ENCODE data around the gene TMEM253.

DNA sequence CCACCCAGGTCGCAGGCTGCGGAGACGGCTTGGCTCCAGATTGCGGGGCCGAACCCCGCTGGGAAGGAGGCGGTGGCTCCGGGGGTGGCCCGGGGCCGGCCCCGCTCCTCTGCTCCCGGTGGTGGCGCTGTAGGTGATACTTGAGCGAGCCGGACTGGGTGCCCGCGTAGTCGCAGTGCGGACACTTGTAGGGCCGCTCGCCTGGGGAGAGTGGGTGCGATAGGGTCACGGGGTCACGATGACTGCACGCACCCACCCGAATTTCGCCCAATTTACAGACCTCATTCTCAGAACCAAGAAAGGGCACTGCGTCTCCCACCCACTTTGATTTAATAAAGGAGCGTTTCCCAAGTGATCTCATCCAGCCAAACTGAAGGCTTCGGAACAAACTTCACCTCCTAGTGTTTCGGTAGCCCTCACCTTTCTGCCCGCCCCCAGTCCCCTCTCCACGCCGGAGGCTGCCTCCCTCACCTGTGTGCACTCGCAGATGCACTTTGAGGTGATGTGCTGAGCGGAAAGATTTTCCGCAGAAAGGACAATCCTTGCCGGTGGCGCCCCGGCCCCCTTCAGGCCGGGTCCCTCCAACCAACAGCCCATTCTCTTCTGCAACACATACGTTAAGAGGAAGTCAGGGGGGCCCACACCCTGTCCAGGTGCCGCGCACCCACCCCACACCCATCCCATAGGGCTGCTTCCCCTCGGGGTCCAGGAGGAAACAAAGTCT is 9.8 kb upstream of the TMEM253 start:
- TF ChIP-seq, protein P1, sequence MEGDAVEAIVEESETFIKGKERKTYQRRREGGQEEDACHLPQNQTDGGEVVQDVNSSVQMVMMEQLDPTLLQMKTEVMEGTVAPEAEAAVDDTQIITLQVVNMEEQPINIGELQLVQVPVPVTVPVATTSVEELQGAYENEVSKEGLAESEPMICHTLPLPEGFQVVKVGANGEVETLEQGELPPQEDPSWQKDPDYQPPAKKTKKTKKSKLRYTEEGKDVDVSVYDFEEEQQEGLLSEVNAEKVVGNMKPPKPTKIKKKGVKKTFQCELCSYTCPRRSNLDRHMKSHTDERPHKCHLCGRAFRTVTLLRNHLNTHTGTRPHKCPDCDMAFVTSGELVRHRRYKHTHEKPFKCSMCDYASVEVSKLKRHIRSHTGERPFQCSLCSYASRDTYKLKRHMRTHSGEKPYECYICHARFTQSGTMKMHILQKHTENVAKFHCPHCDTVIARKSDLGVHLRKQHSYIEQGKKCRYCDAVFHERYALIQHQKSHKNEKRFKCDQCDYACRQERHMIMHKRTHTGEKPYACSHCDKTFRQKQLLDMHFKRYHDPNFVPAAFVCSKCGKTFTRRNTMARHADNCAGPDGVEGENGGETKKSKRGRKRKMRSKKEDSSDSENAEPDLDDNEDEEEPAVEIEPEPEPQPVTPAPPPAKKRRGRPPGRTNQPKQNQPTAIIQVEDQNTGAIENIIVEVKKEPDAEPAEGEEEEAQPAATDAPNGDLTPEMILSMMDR (conservative IDR thresholded peaks at IDR 0.05; ENCODE audit: low read depth, low read length): no peak
- TF ChIP-seq EZH2 (IDR thresholded peaks at IDR 0.05; ENCODE audit: borderline replicate concordance, low read depth, low read length, poor library complexity, severe bottlenecking): no peak

Data from A673 (cell line).